Fibroblast of the aortic adventitia (primary cell): Measurements from ENCODE around the gene ARHGEF19. TPM values are rescaled to one million over a fixed set of nuclear protein-coding genes. Genes with fewer than 3 reads are reported as not detected.
A peak's percentile ranks its signal among the peaks of the same experiment; 100 is the strongest.

Experiments used
- DNase-seq: peaks from one replicate; pipeline ENCODE4 v3.0.0-alpha.2; 2010; ENCODE audit warnings: low read depth
- H3K4me3 ChIP-seq: 2 replicates; pipeline ENCODE4 v1.5.1; 2011; ENCODE audit warnings: low read depth, mild to moderate bottlenecking, control low read depth, low read length, moderate library complexity
- CTCF ChIP-seq: IDR thresholded peaks from 2 replicates; pipeline ENCODE4 v1.5.1; 2011; ENCODE audit warnings: mild to moderate bottlenecking, low read length, control low read depth, inconsistent platforms; ENCODE audit not compliant: insufficient read depth
- total RNA-seq: library from RNA; depleted of rRNA; stranded (reverse); fragments of >200 nt; gene quantifications from 2 replicates; pipeline ENCODE4 v1.2.3, GENCODE V29; 2012; ENCODE audit warnings: low replicate concordance

Gene ARHGEF19
- total RNA-seq, 1 donor: 2.8 TPM

DNA sequence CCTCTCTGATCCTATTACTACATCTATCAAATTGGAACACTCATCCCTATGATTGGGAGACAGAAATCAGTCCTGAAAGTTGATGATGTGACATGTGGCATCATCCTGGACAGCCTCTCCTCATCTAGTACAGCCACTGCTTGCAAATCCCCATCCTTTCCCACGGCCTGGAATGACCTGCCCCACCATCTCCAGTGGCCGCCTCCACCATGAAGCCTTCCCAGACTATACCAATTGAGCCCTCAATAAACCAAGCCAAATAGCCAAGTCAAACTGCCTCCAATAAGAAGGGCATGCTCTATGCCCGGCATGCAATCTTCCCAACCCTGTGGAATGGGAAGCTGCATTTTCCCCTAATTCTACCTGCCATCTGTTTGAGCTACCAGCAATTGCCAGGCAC lies 561 bp upstream of the ARHGEF19 start:
- H3K4me3 ChIP-seq: no peak overlapping the region
- DNase-seq: no peak
- TF ChIP-seq CTCF: no peak

GRCh38 chr1:16211824-16212223 lies 628 bp downstream of the ARHGEF19 start:
- TF ChIP-seq CTCF: no peak
- no peak for DNase-seq
- no peak overlapping the region for H3K4me3 ChIP-seq

- no peak for TF ChIP-seq CTCF
- no peak overlapping the region for H3K4me3 ChIP-seq
- DNase-seq: no peak
Measured at GRCh38 chr1:16210581-16210980, 1.9 kb downstream of the ARHGEF19 start.

GRCh38 chr1:16209847-16210407 lies 2.5 kb downstream of the ARHGEF19 start:
- H3K4me3 ChIP-seq: no peak overlapping the region
- no peak for DNase-seq
- no peak for TF ChIP-seq CTCF

GRCh38 chr1:16209132-16209846 lies 3.2 kb downstream of the ARHGEF19 start:
- DNase-seq: no peak
- no peak overlapping the region for H3K4me3 ChIP-seq
- no peak for TF ChIP-seq CTCF

DNA sequence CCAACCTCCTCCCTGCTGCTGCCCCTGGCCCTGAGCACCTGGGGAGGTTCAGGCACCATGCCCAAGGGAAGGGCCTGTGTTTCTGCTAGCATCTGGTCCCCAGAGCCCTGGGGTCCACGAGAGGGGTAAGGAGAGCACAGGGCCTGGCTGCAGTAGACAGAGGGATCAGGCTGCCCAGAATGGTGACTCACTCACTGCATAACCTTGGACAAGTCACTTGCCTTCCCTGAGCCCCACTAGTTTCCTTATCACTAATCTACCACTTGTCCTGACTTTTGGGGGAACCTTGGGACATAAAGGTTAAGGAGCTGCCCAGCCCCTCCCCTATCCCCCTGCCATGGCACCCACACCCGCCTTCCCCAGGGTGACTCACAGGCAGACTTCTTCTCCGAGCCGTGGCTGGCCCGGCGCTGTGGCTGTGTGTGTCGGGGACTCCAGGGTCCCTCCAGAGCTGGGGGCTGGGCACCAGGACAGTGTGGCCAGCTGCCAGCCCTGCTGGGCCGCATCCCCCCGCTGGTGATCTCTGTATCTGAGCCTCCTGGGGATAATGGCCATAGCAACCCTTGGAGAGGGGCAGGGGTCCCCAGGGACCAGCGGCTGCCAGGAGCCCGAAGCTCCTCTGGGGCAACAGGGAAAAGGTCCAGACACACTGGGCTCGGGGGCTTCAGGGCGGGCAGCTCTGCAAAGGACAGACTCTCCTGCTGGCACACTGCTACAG lies 4.0 kb downstream of the ARHGEF19 start:
- no peak for TF ChIP-seq CTCF
- DNase-seq: peak; percentile 31
- no peak overlapping the region for H3K4me3 ChIP-seq
